K562 (cell line): ENCODE data around the gene FRA10AC1. TPM values are rescaled to one million over a fixed set of nuclear protein-coding genes. Genes with fewer than 3 reads are reported as not detected.

Source experiments
- ATAC-seq: fragments of 200-7000 bp; cut with Tn5 transposase; 3 replicates; pipeline ENCODE4 v1.9.1; 2020; ENCODE audit warnings: moderate library complexity
- BruUV-seq: library from RNA; stranded (reverse); fragments of 400-500 nt; replicated peaks from 2 replicates; lab custom pipeline; 2021; lab: Mats Ljungman, UMichigan
- CTCF ChIA-PET: fragments of 300-600 bp; formaldehyde crosslinking; extraction: SDS; loops from one replicate; lab custom pipeline; 2021; ENCODE audit warnings: low intra/inter-chr PET ratio; lab: Yijun Ruan, JAX
- POLR2A ChIA-PET: fragments of 300-600, 350-650 bp; sonication (Branson Sonifier 250); formaldehyde crosslinking; extraction: SDS; loops from one replicate; lab custom pipeline; 2021; ENCODE audit warnings: antibody characterized with exemption, inconsistent platforms; lab: Yijun Ruan, JAX
- DNase-seq, 4 experiments: peaks; one replicate each; pipeline versions ENCODE4 v3.0.0 to v3.0.0-alpha.2; 2011 to 2018; ENCODE audit warnings: low spot score in 3 of 4, mixed read lengths in 3 of 4; ENCODE audit errors: extremely low read depth in 1 of 4
- FAIRE-seq: peaks from 2 replicates; lab custom pipeline; 2011; peaks lifted over from hg19 to GRCh38; lab: Jason Lieb, UNC
- H2AFZ ChIP-seq: 2 replicates; pipeline ENCODE4 v1.6.0; 2011; ENCODE audit warnings: low read depth, low read length, control low read depth, inconsistent platforms
- H3K27ac ChIP-seq: fragments of 200-600 bp; 3 replicates; pipeline ENCODE4 v1.8.0; 2011; ENCODE audit warnings: low read depth, mild to moderate bottlenecking, control low read depth, inconsistent platforms, low read length, moderate library complexity, mixed read lengths; ENCODE audit errors: extremely low read depth
- H3K27me3 ChIP-seq, 2 experiments: fragments of 300-600 bp in 1 of 2; 2 replicates in 1 of 2; 3 replicates in 1 of 2; pipeline versions ENCODE4 v1.6.0 to v1.8.0; 2011; ENCODE audit warnings: inconsistent platforms in 2 of 2, low read length in 2 of 2, mild to moderate bottlenecking in 1 of 2, mixed read lengths in 1 of 2, moderate library complexity in 1 of 2; ENCODE audit not compliant: control insufficient read depth in 2 of 2, insufficient read depth in 2 of 2
- H3K36me3 ChIP-seq: fragments of 300-600 bp; 3 replicates; pipeline ENCODE4 v1.8.0; 2011; ENCODE audit warnings: mild to moderate bottlenecking, low read length, inconsistent platforms; ENCODE audit not compliant: control insufficient read depth, insufficient read depth
- H3K4me1 ChIP-seq, 2 experiments: fragments of 200-600 bp in 1 of 2; replicated peaks in 1 of 2; 2 replicates in 1 of 2; 3 replicates in 1 of 2; pipeline versions ENCODE4 v1.5.1 to v1.8.0; 2011; ENCODE audit warnings: inconsistent platforms in 2 of 2, low read length in 2 of 2, mild to moderate bottlenecking in 1 of 2, mixed read lengths in 1 of 2, moderate library complexity in 1 of 2; ENCODE audit not compliant: control insufficient read depth in 2 of 2, insufficient read depth in 2 of 2
- H3K4me2 ChIP-seq: 2 replicates; pipeline ENCODE4 v1.6.1; 2011; ENCODE audit warnings: low read length, control low read depth, inconsistent platforms, mixed read lengths; ENCODE audit not compliant: insufficient read depth
- H3K4me3 ChIP-seq: fragments of 200-600 bp; sonication (generic), shearing (Covaris generic); 2 replicates; pipeline ENCODE4 v1.5.1; 2016; ENCODE audit warnings: control low read depth, inconsistent platforms
- H3K79me2 ChIP-seq: fragments of 200-600 bp; 3 replicates; pipeline ENCODE4 v1.8.0; 2011; ENCODE audit warnings: low read length, inconsistent platforms; ENCODE audit not compliant: control insufficient read depth, insufficient read depth
- H3K9ac ChIP-seq, 2 experiments: 2 replicates each; pipeline versions ENCODE4 v1.6.0 to v1.6.1; 2011; ENCODE audit warnings: low read depth in 2 of 2, low read length in 2 of 2, control low read depth in 1 of 2, inconsistent platforms in 1 of 2, mild to moderate bottlenecking in 1 of 2, mixed read lengths in 1 of 2; ENCODE audit not compliant: insufficient read depth in 1 of 2
- H3K9me1 ChIP-seq: one replicate; pipeline ENCODE4 v1.6.0; 2011; ENCODE audit warnings: inconsistent platforms, mild to moderate bottlenecking, low read length, moderate library complexity; ENCODE audit not compliant: control insufficient read depth, insufficient read depth
- H3K9me3 ChIP-seq: replicated peaks from 2 replicates; pipeline ENCODE4 v1.5.1; 2011; ENCODE audit warnings: low read depth, low read length, inconsistent platforms; ENCODE audit not compliant: control insufficient read depth, insufficient read depth
- H4K20me1 ChIP-seq: replicated peaks from 2 replicates; pipeline ENCODE4 v1.6.1; 2011; ENCODE audit warnings: low read length, inconsistent platforms, mixed read lengths; ENCODE audit not compliant: control insufficient read depth, insufficient read depth
- CEBPB ChIP-seq: fragments of 450-650 bp; IDR thresholded peaks from 2 replicates; pipeline ENCODE4 v1.6.1; 2016; ENCODE audit warnings: missing genetic modification characterization, missing compliant biosample characterization
- CHD1 ChIP-seq: fragments of 200-600 bp; sonication (generic); IDR thresholded peaks from one replicate; pipeline ENCODE4 v1.6.1; 2012; ENCODE audit warnings: mild to moderate bottlenecking, moderate library complexity, low read length, inconsistent platforms
- HOXB6 ChIP-seq: fragments of 250-450 bp; sonication (Bioruptor Pico); IDR thresholded peaks from 2 replicates; pipeline ENCODE4 v1.5.1; 2022; ENCODE audit warnings: mild to moderate bottlenecking, borderline replicate concordance
- IFI16 ChIP-seq: fragments of 250-450 bp; sonication (Bioruptor Pico); IDR thresholded peaks from 2 replicates; pipeline ENCODE4 v2.1.2; 2022; ENCODE audit warnings: mild to moderate bottlenecking, inconsistent platforms
- KDM4B ChIP-seq, 2 experiments: fragments of 450-650 bp in 1 of 2; sonication (generic) in 1 of 2; IDR thresholded peaks; 2 replicates each; pipeline ENCODE4 v1.6.1; 2016 to 2017; ENCODE audit warnings: borderline replicate concordance in 2 of 2, antibody characterized with exemption in 1 of 2, low read depth in 1 of 2, mild to moderate bottlenecking in 1 of 2
- MCM7 ChIP-seq, 2 experiments: fragments of 450-650 bp; IDR thresholded peaks; 2 replicates each; pipeline ENCODE4 v1.6.1; 2016 to 2018
- RFX5 ChIP-seq: IDR thresholded peaks from 2 replicates; pipeline ENCODE4 v1.6.1; 2011; ENCODE audit warnings: low read depth, mild to moderate bottlenecking, improper control_type of control experiment, low read length
- ZFX ChIP-seq: sonication (generic); formaldehyde crosslinking; IDR thresholded peaks from 2 replicates; pipeline ENCODE4 v1.8.0; 2022; ENCODE audit warnings: mild to moderate bottlenecking, missing genetic modification reagents, moderate library complexity
- ZNF274 ChIP-seq: IDR thresholded peaks from 2 replicates; pipeline ENCODE4 v1.6.1; 2011; ENCODE audit warnings: low read depth, mild to moderate bottlenecking, low read length, moderate library complexity, borderline replicate concordance
- ZNF764 ChIP-seq: fragments of 250-450 bp; sonication (Bioruptor Pico); IDR thresholded peaks from 2 replicates; pipeline ENCODE4 v1.4.0; 2020; ENCODE audit warnings: low read depth, mild to moderate bottlenecking, moderate library complexity
- WGBS: fragments of 100-300 bp; shearing (Covaris generic); methylation state at CpG from one replicate; pipeline ENCODE4 v1.1.6; 2016; ENCODE audit warnings: low coverage, mixed read lengths; ENCODE audit not compliant: insufficient coverage; ENCODE audit errors: missing lambda C conversion rate; 5-methylcytosine and 5-hydroxymethylcytosine counted together
- in situ Hi-C: fragments of 300-500 bp; cut with MboI; formaldehyde crosslinking; loops from 4 replicates; pipeline ENCODE4 v1.15.0; 2018; ENCODE audit warnings: inconsistent platforms, mixed read lengths
- intact Hi-C: fragments of 100-400 bp; cut with micrococcal nuclease; formaldehyde crosslinking; loops from 2 replicates; pipeline ENCODE4 v1.14.2; 2022
- polyA plus RNA-seq, 8 experiments: library from polyadenylated mRNA; depleted of rRNA in 4 of 8; stranded (reverse) in 5 of 8; unstranded in 3 of 8; fragments of >200 nt; fragmentation: Nextera tagmentation in 2 of 8; fragmentation: Illumina TruSeq in 1 of 8; extraction: Ambion mirVana in 2 of 8; extraction: Trizol in 1 of 8; gene quantifications; 2 replicates each; pipeline versions ENCODE4 v1.2.1 to v1.2.3, GENCODE V29; 2011 to 2014; ENCODE audit warnings: inconsistent platforms in 1 of 8, missing spikeins in 1 of 8
- total RNA-seq, 7 experiments: library from RNA; depleted of rRNA in 6 of 7; stranded (reverse); fragments of >200 nt in 6 of 7; fragmentation: Illumina TruSeq in 2 of 7; extraction: Trizol in 2 of 7; gene quantifications; 2 replicates each; pipeline versions ENCODE4 v1.2.1 to v1.2.3, GENCODE V29; 2011 to 2021; ENCODE audit warnings: low replicate concordance in 1 of 7
- TF ChIP-seq, protein P1 (sequence below): fragments of 450-650 bp; IDR thresholded peaks from 2 replicates; pipeline ENCODE4 v1.6.1; 2016; ENCODE audit warnings: low read depth

Gene FRA10AC1
- total and polyA plus RNA-seq, 9 of the 15 experiments (the other 6 are each of a cell fraction or from before 2014, with no cell fraction given), result 4.4 to 11.8 (median 8.0) TPM

DNA sequence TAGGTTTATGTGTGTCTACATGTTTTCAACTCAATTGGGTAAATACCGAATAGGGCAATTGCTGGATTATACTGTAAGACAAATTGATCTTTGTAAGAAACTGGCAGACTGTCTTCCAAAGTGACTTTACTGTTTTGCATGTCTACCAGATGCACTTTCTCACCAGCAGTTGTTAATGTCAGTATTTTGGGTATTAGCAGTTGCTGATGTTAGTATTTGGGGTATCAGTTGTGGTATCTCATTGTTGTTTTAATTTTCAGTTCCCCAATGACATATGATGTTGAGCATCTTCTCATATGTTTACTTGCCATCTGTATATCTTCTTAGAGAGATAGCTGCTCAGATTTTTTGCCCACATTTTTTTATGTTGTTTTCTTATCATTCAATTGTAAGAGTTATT lies 79.5 kb downstream of the FRA10AC1 start:
- Histone ChIP-seq H3K79me2 (no peaks in the 10 kb centered on the region), H3K4me3 (no peak overlapping the region), H2AFZ (no peak overlapping the region), H4K20me1 (no peaks in the 10 kb centered on the region), H3K9ac (no peak overlapping the region), H3K4me1 (no peaks in the 10 kb centered on the region), H3K9me1 (no peaks in the 10 kb centered on the region), H3K36me3 (no peaks in the 10 kb centered on the region), H3K27me3 (peaks cover 2 to 11% of the 10 kb centered on the region in 2 experiments; a peak in 2 of 5 replicates), H3K9me3 (no peaks in the 10 kb centered on the region), H3K27ac (no peak overlapping the region), H3K4me2 (no peak overlapping the region)
- ChIA-PET CTCF (no interaction called here), POLR2A (no interaction called here)
- ATAC-seq, result no peak
- FAIRE-seq, result no peak
- TF ChIP-seq ZNF274, result no peak
- TF ChIP-seq, protein P1, sequence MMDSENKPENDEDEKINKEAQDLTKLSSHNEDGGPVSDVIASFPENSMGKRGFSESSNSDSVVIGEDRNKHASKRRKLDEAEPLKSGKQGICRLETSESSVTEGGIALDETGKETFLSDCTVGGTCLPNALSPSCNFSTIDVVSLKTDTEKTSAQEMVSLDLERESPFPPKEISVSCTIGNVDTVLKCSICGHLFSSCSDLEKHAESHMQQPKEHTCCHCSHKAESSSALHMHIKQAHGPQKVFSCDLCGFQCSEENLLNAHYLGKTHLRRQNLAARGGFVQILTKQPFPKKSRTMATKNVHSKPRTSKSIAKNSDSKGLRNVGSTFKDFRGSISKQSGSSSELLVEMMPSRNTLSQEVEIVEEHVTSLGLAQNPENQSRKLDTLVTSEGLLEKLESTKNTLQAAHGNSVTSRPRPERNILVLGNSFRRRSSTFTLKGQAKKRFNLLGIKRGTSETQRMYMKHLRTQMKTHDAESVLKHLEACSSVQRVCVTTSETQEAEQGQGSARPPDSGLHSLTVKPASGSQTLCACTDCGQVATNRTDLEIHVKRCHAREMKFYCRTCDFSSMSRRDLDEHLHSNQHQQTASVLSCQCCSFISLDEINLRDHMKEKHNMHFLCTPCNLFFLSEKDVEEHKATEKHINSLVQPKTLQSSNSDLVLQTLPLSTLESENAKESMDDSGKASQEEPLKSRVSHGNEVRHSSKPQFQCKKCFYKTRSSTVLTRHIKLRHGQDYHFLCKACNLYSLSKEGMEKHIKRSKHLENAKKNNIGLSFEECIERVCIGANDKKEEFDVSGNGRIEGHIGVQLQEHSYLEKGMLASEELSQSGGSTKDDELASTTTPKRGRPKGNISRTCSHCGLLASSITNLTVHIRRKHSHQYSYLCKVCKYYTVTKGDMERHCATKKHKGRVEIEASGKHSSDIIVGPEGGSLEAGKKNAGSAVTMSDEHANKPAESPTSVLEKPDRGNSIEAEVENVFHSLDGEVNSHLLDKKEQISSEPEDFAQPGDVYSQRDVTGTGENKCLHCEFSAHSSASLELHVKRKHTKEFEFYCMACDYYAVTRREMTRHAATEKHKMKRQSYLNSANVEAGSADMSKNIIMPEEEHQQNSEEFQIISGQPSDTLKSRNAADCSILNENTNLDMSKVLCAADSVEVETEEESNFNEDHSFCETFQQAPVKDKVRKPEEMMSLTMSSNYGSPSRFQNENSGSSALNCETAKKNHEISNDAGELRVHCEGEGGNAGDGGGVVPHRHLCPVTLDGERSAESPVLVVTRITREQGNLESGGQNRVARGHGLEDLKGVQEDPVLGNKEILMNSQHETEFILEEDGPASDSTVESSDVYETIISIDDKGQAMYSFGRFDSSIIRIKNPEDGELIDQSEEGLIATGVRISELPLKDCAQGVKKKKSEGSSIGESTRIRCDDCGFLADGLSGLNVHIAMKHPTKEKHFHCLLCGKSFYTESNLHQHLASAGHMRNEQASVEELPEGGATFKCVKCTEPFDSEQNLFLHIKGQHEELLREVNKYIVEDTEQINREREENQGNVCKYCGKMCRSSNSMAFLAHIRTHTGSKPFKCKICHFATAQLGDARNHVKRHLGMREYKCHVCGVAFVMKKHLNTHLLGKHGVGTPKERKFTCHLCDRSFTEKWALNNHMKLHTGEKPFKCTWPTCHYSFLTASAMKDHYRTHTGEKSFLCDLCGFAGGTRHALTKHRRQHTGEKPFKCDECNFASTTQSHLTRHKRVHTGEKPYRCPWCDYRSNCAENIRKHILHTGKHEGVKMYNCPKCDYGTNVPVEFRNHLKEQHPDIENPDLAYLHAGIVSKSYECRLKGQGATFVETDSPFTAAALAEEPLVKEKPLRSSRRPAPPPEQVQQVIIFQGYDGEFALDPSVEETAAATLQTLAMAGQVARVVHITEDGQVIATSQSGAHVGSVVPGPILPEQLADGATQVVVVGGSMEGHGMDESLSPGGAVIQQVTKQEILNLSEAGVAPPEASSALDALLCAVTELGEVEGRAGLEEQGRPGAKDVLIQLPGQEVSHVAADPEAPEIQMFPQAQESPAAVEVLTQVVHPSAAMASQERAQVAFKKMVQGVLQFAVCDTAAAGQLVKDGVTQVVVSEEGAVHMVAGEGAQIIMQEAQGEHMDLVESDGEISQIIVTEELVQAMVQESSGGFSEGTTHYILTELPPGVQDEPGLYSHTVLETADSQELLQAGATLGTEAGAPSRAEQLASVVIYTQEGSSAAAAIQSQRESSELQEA, result no peak
- TF ChIP-seq ZFX, result no peak
- no peak for TF ChIP-seq HOXB6 (CRISPR knock-in tag)
- TF ChIP-seq CHD1, result no peak
- TF ChIP-seq CEBPB, result no peak
- no peak for TF ChIP-seq IFI16 (CRISPR knock-in tag)
- TF ChIP-seq KDM4B (IDR thresholded peaks at IDR 0.05; ENCODE audit: borderline replicate concordance in 2 of 2, low read depth in 1 of 2), result no peak
- no peak for TF ChIP-seq RFX5
- no peak for TF ChIP-seq MCM7 (IDR thresholded peaks at IDR 0.05)
- TF ChIP-seq ZNF764, result no peak
- 0% methylated on average over 1 of the region's 1 CpG for WGBS
- DNase-seq, result no peak
- in situ Hi-C loops (no loop called here), intact Hi-C loops (no loop called here)
- no TSS peak for BruUV-seq
